HG02884 (cell line): Measurements from ENCODE around the gene SIPA1L3.

ENCODE experiments used
- ATAC-seq: cut with Tn5 transposase; IDR thresholded peaks from one replicate; pipeline ENCODE4 v1.9.1; 2021; ENCODE audit warnings: mild to moderate bottlenecking, moderate library complexity; ENCODE audit not compliant: unreplicated experiment

SIPA1L3 gene

DNA sequence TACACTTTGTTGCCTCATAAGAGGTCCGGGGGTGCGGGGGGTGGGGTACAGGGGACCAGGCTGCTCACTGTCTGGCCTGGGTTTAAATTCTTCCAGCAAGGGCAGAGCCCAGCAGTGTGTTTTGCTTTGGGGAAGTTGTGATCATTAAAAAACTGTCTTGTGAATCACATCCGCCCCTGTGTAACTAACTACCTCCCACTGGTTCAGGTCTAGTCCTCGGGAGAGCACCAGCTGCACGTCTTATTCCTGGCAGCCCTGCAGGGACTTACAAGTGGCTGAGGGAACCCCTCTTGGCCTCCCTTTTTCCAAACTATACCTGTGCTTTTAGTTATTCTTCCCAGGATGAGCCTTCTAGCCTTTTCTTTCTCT, 127.5 kb downstream of the SIPA1L3 start:
- no peak for ATAC-seq

DNA sequence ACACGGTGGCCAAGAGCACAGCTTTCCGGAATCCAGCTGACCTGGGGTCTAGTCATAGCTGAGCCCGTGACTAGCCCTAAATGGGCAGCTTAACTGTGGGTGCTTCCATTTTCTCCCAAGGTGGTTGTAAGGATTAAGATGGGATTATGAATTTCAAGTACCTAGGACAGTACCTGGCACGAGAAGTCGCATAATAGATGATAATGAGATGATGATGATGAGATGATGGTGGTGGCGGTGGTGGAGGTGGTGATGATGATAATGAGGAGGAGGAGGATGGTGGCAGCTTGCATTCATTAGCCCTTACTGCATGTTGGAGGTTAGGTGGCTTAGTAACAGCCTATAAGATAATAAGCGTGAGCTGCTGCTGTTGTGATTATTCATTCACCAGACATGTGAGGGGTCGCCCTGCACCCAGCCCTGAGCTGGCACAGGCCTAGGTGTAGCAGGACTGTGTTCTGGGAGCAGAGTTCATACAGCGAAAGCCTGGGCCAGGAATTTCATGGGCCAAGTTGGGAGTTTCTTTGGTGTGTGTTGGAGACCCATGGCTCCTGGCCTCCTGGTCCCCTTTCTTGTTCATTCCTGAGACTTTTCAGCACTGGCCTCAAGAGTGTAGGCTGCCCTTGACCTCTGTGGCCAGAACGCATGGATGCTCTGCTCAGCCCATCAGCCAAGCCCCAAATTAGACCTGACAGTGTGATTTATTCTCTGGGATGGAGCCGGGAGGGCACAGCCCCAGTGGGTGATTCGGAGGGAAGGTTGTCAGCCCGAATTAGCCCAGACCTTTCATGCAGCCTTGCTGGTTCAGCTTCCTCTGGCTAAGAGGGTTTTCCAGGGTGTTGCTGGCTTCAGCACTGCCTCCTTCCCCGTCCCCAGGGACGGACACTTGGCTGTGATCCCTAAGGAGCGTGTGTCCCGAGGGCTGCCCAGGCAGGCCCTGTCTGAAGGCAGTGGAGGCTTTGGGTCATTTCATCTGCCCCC, 128.8 kb downstream of the SIPA1L3 start:
- ATAC-seq: no peak

DNA sequence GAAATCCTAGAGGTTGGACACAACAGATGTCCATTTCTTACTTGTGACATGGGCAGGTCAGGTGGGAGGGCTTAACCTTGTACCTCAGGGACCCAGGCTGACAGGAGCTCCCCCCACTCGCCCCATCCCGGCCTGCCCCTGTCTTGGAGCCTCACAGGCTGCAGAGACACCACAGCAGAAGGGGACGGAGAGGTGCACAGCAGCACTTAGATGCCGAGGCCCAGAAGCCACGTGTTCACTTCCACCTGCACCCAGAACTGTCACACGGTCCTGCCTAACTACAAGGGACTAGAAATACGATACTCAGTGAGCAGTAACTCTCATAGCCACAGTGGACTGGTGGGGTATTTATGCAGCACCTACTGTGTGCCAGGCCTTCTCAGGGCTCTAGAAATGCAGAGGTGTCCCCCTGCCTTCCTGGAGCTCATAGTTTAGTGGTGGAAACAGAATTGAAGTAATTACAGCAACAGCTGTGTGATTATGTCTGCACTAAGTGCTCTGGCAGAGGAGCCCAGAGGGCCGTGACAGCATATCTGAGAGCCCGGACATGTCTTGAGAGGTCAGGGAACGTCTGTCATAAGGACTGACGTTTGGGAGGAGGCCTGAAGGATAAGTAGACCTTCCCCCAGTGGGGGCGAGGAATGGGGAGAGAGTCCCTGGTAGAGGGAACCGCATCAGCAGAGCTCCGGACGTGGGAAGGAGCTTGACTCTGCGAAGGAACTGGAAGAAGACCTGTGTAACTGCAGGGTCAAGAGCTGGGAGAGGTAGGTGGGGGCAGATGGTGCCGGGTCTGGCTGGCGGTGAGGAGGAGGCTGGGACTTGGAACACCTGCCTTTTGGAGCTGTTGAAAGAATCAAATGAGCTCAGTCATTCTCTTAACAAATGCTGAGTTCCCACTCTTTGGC, 130.0 kb downstream of the SIPA1L3 start:
- ATAC-seq: no peak

DNA sequence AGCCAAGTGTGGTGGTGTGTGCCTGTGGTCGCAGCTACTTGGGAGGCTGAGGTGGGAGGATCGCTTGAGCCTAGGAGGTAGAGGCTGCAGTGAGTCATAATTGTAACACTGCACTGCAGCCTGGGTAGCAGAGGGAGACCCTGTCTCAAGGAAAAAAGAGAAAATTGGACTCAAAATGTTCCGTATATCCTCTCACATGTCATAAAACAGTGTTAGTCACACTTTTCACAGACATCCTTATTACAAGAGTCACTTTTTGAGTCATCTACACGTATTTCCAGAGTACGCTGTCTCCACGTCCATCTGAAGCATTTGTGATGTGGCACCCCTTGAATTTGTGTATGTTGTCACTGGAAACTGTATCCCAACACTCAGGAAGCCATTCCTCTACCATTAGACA, 133.0 kb downstream of the SIPA1L3 start:
- ATAC-seq: no peak

DNA sequence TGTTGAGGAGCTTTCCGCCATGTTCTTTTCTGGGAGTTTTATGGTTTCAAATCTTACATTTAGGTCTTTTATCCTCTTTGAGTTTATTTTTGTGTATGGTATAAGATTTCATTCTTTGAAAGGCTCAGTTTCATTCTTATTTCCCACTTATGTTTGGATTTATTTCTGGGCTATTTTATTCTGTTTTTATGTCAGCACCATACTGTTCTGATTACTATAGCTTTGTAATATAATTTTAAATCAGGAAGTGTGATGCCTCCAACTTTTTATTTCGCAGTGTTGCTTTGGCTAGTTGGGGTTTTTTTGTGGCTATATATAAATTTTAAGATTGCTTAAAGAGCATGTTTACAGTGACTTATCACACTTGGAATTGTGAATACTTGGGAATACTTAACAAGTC, 135.1 kb downstream of the SIPA1L3 start:
- no peak for ATAC-seq

DNA sequence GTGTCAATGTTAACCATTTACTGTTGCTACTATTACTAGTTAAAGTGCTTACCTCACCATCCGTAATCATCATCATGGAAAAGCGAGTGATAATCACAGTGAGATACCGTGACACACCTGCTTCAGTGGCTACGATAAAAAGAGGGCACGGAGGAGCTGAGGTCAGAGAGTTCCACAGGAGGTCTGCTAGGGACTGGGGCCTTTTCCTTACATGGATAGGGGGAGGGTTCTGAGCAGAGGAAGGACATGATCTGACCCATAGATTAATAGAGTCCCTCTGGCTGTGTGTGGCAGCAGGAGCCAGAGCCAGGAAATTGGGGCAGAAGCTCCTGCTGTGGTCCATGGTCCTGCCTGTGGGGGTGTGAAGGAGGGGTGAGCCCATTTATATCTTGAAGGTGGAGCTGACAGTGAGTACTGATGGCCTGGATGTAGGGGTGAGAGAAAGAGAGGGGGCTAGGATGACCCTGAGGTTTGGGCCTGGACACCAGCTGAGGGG, 136.7 kb downstream of the SIPA1L3 start:
- ATAC-seq: no peak

DNA sequence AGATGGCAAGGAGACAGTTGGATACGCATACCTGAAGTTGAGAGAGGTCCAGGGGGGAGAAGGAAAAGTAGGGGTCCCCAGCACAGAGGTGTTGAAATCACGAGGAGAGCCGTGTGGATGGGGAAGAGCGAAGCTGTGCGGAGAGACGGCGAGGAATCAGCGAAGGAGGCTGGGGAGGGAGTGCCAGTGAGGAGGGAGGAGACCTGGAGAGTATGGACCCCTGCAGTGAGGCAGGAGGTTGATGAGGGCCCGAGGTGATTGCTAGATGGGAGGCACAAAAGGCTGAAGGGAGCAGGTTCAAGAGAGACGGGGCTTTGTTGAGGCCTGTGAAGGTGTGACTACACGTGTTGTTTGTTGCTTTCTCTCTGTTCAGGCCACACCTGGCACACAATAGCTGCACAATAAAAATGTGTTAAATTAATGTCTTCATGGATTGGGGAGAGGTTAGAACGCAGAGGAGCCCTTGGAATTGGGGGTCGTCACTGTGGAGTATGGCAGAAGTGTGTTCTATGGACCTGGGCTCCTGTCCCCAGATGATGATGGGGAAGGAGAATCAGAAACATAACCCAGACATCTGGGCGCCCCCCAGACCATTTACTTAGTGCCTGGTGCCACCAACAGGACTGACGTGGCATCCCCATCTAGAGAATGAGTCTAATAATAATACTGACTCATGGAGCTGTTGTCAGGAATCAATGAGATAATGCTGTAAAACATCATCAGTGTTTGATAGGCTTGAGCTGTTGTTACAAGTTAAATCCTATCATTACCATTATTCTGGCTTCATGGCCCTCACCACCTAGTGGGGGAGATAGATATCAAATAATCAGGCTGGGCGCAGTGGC, 137.5 kb downstream of the SIPA1L3 start:
- ATAC-seq: no peak

DNA sequence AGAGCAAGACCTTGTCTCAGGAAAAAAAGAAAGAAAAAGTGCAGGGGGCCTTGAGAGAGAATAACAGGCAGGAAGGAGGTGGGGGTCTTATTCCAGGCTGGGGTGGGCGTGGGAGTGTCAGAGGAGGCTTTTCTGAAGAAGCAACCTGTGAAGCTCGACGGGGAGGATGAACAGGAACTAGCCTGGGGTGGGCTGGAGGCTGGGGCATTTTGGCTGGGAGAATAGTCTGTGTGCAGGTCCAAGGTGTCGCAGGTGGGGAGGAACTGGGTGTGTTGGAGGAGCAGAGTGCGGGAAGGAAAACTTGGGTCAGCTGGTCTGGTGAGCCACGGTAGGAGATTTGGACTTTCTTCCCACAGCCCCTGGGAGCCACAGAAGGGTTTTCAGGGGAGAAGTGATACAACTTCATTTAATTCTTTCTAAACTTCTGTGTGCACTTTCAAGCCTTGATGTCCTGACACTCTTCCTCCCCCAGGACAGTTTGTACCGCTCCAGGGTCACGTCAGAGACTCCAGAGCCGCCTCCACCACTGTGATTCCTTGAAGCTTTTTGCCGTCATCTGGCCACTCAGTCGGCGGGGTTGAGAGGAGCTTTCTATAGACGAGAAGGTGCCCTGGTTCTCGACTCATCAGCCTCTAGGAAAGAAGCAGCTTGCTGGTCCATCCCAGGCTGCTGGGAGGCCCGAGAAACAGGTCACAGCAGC, 138.7 kb downstream of the SIPA1L3 start:
- ATAC-seq: no peak

DNA sequence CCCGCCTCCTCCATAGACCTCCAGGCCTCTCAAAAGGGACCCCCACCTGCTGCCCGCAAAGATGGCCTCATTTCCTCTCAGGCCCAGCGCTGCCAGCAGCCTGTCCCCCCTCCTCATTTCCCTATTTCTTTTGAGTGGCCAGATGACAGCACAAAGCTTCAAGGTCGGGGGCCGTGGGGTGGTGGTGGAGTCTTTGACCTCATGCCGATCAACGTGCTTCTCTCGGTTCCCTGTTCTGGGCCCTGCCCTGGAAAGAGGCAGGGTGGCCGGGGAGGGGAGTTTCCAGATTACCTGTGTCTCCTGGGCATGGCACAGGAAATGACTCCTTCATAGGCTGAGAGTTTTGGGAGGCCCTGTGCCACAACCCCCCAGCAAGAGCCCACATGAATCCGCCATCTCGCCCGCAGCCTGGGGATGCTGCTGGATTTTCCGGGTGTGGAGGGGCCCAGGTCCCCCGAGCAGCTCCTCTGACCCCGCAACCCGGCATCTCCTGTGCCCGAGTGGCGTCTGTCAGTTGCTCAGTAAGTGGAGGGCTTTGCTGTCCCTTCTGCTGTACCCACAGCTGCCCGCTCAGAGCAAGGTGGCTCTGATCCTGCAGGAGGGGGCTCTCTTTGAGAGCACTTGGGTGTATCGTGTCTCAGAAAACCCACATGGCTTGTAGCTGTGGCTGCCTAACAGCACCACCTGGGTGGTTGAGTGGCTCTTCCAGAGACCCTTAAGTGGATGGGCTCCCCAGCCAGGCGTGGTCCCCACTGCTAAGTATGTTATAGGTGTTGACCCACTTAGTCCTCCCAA, 139.4 kb downstream of the SIPA1L3 start:
- ATAC-seq: no peak

DNA sequence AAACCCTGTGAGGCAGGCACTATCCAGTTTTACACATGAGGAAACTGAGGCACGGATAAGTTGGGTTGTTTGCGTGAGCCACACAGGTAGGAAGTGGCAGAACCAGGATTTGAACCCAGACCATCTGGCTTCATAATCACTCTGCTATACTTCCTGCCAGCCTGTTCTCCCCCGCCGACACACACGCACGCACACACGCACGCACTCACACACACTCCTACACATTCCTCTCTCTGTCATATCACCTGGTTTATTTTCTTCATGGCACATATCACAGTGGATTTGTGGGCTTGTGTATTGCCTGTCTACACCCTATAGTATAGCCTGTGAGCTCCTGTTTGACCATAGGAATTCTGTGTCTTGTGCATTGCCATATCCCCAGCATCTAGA, 140.0 kb downstream of the SIPA1L3 start:
- no peak for ATAC-seq

DNA sequence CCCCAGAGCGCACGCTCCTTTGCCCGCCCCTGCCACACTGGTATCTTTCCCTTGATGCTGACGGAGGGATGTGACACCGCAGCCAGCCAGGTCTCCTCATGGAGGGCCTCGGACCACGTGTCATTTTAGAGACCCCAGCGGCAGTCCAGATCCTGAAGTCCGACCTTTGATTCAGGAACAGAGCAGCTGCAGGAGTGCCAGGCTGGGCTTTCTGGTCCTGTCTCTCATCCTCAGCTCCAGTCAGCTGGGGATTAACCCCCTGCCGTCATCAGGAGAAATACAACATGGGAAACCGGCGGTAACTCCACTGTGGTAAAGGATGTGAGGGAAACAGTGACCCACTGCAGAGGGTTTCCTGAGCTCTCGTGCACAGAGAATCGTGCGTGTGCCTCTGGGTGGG, 140.6 kb downstream of the SIPA1L3 start:
- ATAC-seq: no peak

DNA sequence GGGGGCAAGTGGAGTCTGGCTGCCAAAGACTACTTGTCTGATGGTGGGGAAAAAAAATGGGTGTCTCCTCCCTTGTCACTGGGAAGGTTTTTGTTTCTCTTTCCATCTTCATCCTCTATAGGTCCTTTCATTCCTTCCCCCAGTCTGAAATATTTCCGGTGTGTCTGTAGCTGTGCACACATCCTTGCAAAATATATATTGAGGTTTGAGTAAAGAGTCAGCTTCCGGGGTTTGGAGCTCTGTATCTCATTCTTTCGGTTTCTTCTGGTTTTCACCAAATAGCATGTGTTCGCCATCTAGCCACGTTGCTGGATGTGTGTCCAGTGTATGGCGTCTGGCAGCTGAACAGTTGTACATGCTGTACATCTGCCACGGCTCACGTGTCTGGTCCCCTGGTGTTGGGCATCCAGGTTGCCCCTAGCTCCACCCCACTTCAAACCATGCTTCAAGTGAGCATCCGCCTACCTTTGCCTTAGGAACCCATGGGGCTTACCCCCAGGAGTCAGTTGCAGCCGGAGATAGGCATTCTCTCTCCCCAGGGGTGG, 142.2 kb downstream of the SIPA1L3 start:
- peak; percentile 60 for ATAC-seq

DNA sequence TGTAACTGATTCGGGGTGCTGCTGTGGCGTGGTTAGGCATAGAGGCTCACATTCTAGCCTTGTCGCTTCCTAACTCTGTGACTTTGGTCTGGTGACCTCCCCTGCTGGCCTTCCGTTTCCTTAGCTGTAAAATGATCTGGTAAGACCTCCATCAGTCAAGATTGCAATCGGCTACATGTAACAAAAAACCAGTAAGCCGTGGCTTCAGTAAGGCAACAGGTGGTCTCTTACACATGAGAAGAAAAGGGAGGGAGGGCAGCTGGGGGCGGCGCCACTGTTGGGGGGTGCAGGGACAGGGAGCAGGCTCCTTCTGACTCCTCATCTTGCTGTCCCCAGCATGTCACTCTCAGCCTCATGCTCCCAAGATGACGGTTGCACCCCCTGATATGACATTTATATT, 148.0 kb downstream of the SIPA1L3 start:
- no peak for ATAC-seq

DNA sequence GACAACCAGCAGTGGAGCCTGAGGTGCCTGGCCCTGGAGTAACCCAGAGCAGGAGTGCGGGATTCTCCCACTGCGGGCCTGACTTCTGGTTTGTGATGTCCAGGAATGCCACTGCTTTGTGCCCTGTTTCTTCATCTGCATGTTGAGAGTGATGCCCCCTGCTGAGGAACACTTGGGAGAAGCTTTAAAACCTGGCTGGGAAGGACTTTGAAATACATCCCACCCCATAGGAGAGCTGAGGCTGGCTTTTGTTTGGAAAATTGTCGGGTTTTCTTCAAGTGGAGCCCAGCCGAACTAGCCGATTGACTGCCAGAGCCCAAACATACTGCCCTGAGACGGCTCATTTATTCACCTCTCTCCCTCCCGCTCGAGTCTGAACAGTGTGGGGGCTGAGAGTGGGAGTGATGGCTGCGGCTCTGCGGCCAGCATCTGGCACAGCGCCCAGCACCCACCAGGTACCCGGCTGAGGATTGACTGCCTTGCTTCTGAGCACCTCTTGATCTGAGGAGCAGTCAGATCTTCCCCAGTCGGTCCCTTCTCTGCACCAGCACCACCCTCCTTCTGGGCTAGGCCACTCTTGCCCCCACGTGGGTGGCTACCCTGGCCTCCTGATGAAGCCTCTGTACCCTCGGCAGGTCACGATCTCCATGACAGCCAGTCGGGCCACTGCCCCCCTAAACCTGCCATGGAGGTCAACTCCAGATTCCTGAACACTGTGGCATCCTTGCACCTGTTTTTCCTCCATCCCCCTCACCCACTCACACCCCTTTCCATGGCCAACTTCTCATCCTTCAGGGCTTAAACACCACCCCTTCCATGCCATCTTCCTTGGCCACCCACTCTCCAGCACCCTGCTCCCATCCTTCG, 148.9 kb downstream of the SIPA1L3 start:
- no peak for ATAC-seq

DNA sequence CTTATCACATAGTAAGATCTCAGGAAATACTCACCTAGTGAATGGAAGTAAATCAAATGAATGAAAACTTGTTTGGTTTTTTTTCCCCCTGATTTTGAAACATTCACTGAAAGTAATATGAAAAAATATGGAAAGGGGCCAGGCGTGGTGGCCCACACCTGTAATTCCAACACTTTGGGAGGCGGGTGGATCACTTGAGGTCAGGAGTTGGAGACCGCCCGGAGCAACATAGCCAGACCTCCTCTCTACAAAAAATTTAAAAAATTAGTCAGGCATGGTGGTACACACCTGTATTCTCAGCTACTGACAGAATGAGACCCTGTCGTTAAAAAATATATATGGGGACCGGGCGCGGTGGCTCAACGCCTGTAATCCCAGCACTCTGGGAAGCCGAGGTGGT, 149.6 kb downstream of the SIPA1L3 start:
- ATAC-seq: no peak

DNA sequence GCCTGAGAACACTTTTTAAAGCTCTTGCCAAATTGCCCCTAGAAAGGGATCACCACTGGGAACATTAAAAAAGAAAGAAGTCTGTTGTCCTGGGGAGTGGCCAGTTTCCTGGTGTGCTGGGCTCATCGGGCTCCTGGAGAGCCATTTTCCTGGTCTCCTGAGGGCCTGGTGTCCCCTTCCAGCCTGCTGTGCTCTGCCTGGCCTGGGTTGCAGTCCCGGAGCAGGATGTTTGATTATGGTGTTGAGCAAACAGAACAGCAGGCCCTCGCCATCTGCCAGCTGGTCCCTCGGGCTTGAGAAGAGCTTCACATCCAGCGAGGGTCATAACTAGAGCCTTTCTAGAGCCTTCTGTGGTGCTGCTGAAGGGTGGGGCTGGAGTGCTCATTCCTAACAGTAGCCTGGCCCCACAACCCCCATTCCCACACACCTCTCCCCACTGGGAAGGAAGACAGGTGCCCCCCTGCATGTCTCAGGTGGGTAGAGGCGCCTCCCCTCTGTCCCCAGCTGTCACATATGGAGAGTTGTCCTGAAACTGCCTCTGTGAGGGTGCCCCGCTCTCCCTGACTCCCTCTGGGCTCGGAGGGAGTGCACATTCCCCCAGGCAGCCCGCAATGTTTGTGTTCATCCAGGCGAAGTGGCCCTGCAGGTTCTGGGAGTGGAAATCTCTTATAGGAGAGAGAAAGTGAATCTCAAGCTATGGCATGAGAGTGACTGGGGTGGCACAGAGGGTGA, 151.1 kb downstream of the SIPA1L3 start:
- ATAC-seq: no peak

DNA sequence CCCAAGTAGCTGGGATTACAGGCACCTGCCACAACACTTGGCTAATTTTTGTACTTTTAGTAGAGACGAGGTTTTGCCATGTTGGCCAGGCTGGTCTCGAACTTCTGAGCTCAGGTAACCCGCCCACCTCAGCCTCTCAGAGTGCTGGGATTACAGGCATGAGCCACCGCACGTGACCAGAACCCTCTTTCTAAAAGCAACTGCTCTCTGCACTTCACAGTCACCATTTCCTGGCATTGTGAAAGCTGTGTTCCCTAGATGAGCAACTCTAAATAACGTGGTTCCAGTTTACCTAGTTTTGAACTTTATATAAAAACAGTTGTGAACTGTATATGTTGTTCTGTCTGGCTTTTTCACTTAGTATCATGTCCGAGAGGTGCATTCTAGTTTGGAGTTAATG, 152.9 kb downstream of the SIPA1L3 start:
- no peak for ATAC-seq
